Myocyte (in vitro differentiated cells): ENCODE data around the gene NOTCH3. TPM values are rescaled to one million over a fixed set of nuclear protein-coding genes. Genes with fewer than 3 reads are reported as not detected.

Experiments used
- DNase-seq: peaks from one replicate; pipeline ENCODE4 v3.0.0-alpha.2; 2012; ENCODE audit warnings: low read depth
- total RNA-seq: library from RNA; depleted of rRNA; stranded (reverse); fragments of >200 nt; gene quantifications from 2 replicates; pipeline ENCODE4 v1.2.3, GENCODE V29; 2014

The NOTCH3 gene
- total RNA-seq, 1 donor from 2014 or later: 76.1 TPM

DNA sequence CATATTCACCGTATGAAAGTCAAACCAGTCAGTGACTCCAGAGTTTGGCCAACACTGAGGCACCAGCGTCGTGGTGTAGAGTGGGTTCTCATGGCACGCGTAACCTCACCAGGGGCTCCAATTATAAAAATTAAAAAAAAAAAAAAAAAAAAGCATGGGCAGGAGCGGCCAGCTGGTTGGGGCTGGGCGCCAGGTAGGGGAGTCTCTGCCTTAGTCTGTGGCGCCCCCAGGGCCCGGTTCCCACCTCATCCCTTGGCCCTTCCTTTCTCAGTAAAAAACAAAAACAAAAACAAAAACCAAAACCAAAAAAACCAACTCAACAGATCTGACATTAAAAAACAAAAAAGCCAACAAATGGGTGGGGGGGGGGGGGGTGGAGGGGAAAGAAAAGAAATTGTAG is 36.1 kb upstream of the NOTCH3 start:
- DNase-seq: no peak

DNA sequence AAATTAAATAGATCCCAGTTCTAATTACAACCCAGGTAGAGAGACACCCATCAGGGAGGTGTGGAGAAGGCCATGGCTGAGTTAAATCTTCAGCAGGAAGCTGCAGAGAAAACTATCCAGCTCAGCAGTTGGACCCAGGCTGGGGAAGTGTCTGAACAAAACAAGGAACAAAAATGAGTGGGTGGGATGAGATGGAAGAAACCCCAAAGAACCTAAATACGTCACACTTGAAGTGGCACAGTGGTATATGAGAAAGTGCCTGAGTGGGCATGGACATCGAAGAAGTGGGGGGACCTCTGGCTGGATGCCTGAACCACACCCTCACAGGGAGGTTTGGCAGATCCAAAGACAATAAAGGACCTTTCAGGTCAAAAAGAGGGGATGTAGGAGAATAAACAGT is 35.0 kb upstream of the NOTCH3 start:
- DNase-seq: no peak

DNA sequence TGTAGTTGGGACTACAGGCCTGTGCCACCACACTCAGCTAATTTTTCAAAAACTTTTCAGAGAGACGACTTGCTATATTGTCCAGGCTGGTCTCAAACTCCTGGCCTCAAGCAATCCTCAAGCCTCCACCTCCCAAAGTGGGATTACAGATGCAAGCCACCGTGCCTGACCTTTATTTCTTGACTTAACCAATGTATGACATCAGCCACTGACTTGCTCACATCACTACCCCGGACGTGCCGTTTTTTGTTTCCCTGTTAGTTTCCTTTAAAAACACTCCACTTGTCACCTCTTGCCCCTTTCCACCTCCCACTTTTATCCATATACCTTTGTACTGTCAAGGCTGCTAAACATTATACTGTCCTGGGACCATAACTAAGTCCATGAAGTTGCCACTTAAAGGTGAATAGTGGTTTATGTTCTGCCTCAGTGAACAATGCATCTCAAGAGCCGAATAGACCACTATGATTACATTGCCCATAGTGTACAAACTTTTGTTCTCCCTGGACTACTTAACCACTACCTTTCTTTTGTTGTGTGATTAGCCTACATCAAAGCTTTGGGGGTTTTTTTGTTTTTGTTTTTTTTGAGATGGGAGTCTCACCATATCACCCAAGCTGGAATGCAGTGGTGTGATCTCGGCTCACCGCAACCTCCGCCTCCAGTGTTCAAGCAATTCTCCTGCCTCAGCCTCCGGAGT is 33.8 kb upstream of the NOTCH3 start:
- DNase-seq: no peak

DNA sequence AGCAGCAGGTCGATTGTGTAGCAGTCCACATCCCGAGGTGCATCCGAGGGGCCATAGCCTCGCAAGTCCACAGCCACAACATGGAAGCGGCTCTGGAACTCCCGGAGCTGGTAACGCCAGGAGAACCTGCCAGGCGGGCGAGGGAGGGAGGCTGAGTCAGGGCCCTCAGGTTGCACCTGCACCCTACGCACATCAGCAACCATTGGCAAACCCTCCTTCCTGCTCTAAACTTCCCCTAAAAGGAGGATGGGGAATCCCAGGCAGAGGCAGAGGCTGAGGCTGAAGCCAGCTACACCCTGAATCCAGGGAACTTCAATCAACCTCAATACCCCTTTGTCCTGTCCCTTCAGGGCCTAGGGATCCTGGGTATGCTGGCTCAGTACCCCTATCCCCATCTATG is 30.5 kb upstream of the NOTCH3 start:
- DNase-seq: no peak

DNA sequence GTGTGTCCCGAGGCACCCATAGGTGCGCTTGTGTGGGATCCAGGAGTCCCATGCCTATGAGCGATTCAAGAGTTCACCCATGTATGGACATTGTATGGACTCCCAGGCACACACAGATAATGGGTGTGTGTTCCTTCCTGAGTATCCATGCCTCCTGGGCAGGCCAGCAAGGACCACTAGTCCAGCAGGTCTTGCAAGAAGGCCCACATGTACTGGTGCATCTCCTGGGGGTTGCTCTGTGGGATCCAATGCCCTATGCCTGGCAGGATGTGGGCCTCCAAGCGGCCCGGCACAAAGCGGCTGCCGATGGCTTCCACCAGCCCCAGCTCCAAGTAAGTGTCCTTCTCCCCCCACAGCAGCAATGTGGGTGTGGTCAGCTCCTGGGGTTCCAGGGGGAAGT is 26.5 kb upstream of the NOTCH3 start:
- DNase-seq: no peak

DNA sequence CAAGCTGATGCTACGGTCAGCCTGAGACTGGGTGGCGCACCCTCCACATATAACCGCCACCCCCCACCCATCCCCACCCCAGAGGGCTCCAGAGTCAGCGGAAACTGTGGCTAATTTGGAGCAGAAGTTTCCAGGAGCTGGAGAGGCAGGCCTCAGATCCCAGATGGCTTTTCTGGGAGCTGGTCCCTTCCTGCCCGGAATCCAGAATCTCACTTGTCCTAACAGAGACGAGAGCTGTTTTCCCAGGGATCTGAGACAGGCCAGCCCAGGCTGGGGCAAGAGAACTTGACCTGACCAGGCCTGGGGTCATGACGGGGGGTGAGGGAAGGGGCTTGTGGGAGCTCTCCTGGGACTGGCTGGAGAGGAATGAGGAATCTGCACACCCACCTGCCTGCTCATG is 25.0 kb upstream of the NOTCH3 start:
- no peak for DNase-seq

DNA sequence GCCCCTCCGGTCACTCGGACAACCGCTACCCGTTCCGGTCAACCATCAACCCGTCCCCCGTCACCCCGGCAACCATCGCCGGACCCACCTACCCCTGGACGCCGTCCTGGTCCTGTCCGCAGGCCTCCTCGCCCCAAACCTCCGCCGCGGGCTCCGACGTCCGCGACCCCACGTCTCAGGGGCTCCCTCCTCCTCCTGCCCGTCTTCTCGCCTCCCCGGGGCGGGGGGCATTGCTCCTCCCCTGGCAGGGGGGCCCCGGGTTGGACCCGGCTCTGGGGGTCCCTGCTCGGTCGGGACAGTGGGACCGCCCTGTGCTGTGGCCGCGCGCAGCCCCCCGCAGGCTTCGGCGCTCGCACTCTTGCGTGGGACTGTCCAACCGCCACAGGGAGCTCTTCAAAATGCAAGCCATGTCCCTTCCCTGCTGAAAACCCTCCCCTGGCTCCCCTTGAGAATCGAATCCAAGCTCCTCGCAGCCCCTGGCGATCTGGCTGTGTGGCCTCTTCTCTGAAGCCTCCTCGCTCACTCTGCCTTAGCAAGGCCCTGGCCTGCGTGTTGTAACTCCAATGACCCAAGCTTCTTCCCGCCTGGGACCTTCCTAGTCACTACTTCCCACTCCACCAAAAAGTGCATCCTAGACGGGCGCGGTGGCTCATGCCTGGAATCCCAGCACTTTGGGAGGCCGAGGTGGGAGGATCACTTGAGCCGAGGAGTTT is 23.0 kb upstream of the NOTCH3 start:
- DNase-seq: no peak

DNA sequence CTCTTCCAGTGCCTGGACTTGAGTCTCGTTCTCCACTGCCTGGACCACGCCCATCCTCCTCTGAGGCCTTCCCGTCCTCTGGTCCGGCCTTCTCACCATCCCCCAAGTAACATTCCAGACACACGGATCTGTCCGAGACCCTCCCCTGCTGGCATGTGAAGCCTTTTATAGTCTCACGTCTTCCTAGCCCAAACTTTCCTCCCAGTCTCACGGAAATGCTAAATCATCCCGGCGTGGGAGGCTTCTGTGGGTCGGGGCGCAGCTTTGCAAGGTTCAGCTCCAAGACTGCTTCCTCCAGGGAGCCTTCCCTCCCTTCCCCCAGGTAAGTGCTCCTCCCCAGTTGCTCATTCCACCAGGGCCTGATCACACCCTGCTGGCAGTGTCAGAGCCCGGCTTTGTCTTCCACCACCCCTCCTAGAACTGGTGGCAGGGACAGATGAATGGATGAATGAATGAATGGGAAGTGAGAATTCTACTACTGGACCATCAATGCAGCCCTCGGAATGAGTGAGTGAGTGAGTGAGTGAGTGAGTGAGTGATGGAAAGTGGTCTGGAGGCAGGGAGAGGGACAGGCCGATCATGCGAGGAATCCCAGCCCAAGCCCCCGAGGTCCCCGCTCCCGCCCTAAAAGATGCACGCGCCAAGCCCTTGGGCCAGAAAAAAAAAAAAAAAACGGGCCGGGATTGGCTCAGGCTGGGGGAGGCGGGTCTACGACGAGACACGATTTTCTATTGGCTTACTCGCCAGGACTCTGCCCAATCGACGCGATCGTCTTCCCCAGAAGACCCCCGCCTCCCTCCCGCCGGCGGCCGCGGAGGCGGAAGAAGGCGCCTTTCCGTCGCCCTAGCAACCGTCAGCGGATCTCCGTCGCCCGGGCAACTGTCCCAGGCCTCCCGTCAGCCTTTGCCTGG is 22.2 kb upstream of the NOTCH3 start:
- DNase-seq: peak; percentile 94

DNA sequence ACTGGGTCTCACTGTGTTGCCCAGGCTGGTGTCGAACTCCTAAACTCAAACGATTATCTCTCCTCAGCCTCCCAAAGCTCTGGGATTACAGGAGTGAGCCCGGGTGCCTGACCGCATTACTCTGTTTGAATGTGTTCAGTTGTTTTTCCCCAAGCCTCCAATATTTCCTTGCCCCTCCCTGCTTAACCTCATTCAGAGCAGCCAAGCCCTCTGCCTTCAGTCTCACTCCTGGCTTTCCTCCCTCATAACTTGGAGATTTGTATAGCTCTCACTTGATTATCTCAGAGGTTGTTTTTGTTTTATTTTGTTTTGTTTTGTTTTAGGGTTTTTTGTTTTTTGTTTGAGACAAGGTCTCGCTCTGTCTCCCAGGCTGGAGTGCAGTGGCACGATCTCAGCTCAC is 20.0 kb upstream of the NOTCH3 start:
- no peak for DNase-seq

DNA sequence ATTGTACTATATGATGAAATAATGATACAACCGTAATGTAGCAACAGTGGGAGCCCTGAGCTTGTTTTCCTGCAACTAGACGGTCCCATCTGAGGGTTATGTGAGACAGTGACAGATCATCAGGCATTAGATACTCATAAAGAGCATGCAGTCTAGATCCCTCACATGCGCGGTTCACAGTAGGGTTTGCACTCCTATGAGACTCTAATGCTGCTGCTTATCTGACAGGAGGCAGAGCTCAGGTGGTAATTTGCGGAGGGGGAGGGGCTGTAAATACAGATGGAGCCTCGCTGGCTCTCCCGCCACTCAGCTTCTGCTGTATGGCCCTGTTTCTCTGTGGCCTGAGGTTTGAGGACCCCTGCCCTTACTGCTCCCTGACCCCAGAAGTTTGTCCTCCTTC is 17.7 kb upstream of the NOTCH3 start:
- DNase-seq: no peak

DNA sequence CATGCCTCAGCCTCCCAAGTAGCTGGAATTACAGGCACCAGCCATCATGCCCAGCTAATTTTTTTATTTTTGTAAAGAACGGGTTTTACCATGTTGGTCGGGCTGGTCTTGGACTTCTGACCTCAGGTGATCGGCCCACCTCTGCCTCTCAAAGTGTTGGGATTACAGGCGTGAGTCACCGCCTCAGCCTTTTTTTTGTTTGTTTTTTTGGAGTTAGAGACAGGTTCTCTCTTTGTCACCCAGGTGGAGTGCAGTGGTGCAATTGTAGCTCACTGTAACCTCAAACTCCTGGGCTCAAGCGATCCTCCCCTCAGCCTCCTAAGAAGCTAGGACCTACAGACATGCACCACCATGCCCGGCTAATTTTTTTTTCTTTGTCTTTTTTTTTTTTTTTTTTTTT is 15.6 kb upstream of the NOTCH3 start:
- no peak for DNase-seq

DNA sequence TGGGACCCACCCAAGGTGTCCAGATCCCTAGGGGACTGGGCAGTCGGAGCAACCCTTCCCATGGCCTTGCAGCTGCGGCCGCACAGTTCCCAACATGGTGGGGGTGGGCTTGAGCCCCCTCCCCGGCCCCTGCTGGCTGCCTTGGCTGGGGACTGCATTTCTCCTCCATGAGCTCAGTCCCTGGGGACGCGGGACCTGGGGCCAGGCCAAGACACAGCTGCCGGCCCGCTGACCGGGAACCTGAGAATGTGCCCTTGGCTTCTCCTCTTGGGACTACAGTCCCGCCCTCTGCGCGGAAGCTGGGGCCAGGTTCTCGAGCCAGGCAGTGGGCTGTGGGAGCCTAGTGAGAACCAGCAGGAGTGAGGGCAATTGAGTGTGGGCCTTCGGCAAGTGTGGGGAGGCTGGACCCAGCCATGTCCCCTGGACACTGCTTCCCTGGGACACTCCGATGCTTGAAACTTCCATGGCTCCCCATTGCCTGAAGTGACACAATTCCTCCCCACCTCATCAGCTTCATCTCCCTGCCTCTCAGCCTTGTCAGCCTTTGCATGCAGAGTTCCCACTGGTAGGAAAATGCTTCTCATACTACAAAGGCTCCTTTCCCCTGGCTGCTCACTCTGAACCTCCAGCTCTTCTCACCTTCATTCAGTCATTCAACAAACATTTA is 13.1 kb upstream of the NOTCH3 start:
- DNase-seq: peak; percentile 87

DNA sequence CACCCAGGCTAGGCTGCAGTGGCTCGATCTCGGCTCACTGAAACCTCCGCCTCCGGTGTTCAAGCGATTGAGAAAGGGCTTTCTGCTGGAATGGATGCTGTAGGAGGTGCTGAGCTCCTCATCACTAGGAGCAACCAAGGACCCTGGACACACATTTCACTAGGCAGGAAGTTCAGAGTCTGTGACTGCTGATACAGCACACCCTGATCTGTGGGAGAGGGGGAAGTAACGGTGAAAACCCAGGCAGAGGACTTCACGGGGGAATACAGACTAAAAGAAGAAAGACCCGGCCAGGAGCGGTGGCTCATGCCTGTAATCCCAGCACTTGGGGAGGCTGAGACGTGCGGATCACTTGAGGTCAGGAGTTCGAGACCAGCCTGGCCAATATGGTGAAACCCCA is 11.9 kb upstream of the NOTCH3 start:
- no peak for DNase-seq

DNA sequence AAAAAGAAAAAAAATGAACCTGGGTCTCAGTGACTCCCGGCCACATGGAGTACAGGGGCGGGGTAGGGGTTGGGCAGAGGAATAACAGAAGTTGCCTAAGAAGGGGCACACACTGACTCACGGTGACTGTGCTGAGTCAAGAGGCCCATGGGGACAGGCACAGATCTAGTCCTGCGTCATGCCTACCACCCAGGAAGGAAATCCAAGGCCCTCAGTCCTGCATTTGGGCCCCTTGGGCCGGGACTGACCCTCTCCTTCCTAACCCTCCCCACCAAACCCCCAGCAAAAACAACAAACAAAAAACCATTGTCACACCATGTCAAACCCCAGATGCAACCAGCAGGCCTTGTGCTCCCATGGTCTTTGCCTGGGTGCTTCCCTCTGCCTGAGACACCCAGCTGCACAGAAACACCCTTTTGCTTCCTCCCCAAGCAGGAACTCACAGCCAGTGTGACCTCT is 9.6 kb upstream of the NOTCH3 start:
- peak; percentile 49 for DNase-seq

DNA sequence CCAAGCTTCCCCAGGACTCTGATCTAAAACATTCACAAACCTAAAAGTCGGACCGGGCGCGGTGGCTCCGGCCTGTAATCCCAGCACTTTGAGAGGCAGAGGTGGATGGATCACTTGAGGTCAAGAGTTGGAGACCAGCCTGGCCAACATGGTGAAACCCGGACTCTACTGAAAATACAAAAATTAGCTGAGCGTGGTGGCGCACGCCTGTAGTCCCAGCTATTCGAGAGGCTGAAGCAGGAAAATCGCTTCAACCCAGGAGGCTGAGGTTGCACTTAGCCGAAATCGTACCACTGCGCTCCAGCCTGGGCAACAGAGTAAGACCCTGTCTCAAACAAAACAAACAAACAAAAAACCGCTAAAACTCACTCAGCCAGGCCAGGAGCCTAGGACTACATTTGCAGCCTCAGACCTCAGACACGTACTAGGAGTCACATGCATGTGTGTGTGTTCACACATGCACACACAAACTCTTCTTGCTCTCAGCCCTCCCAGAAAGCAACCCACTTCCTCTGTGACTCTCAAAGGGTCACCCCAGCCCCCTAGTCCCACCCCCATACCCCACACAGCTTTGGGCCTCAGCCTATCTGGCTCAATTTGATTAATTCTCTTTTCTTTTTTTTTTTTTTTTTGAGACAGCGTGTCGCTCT is 704 bp upstream of the NOTCH3 start:
- no peak for DNase-seq

DNA sequence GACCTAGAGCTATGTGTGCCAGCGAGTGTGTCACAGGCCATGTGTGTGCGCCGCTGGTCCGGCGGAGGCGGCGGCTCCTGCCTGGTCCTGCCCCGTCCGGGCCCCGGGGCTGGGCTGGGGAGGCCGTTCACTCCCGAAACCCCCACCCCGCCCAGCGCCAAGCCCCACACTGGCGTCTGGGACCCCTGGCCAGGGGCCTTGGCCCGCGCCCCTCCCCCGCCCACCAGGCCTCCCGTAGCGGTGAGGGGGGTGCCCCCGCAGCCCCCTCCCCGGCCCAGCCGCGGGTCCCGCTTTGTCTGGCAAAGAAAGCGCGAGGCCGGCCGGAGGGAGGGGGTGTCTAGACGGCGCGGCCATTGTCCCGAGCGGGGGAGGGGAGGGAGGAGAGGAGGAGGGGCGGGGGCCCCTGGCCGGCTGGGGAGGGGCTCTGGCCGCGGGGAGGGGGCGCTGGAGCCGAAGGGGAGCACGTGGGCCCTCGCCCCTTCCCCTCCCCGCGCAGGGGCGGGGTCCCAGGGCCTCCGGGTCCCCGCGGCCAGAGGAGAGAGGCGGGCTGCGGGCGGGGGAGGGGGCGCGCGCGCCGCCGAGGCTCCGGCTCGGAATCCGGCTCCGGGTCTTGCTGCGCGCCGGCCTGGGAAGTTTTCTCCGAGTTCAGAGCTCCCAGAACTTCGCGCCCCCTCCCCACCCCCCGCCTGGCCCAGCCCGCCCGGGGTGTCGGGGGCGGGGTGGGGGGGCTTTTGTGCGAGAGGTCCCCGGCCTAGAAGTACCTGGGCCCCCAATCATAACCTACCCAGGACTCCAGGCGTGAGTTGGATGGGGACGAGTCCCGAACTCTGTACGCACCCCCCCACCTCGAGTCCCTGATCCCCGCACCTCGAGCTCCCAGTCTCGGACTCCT is 888 bp downstream of the NOTCH3 start:
- peak; percentile 31 for DNase-seq

DNA sequence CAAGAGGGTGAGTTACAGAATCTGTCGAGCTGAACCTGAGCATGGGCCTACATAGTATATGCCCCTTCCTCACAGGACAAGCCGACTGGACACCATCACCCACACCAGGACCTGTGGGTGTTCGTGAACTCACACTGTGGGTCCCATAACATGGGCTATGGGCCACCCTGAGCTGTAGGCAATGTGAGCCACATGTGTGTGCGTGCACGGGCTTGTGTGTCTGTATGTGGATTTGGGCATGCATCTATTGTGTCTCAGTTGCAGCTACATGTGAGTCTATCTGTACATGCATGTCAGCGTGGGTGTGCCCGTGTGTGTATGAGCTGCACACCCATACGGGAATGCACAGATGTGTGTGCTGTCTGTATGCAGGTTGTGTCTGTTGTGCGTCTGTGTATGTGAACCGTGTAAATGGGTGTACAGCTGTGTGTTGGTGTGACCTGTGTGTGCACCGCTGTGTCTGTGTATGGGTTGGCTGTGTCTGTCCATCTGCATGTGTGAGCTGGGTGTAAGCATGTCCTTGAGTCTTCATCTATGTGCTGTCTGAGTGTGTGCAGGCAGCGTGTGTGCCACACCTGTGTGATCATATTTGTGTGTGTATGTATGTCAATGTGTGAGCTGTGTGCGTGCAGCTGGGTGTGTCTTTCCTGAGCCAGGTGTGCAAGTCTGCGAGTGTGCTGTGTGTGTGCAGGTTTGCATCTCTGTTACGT is 1.7 kb downstream of the NOTCH3 start:
- no peak for DNase-seq

DNA sequence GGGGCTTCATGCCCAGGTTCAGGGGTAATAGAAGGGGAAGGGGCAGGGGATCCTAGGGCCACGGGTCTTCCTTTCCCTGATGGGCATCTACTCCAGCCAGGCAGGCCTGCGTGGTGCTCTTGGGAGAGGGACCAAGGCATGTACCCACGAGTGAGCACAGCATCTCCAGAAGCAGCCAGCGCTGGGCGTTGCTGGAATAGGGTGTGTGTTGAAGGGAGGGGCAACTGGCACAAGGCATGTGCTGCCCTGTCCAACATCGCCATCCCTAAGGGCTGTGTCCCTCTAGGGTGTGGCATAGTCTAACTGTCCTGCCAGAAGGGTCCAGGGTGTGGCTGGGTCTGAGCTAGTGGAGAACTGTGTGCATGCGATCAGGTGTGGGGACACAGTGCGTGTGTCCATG is 2.9 kb downstream of the NOTCH3 start:
- peak; percentile 70 for DNase-seq

DNA sequence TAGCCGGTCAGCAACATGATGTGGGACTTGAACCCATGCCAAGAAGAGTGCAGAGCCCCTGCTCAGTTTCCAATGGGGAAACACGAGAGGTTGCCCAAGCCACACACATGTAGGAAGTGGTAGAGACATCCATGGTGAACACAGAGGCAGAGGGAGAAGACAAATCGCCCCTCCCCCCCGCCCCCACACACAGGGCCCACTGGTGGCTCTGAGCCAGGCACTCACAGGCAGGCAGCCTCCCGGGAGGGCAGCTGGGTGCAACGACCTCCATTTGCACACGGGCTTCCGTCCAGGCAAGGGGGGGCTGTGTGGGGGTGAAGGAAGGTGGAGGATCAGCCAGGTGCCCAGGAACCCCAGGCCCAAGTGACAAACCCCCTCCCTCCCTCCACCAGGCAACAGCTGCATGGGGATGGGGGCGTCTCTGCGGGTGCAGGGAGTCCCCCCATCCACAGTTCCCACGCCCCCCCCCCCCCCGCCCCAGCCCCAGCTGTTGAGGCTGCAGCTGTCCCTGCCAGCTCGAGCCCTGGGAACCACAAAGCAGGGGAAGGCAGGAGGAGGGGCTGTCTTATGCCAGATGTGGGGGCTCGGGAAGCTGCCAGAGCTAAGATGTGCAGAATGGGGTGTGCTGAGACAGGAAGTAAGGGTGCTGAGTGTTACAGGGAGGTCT is 3.4 kb downstream of the NOTCH3 start:
- peak; percentile 88 for DNase-seq
